Esophagus muscularis mucosa (tissue), 4 donors: ENCODE data around the gene IWS1.

Source experiments
- CTCF ChIP-seq, 3 experiments: fragments of 200-600 bp in 2 of 3; fragments of 450-650 bp in 1 of 3; sonication (generic) in 2 of 3; IDR thresholded peaks; one replicate each; pipeline ENCODE4 v1.5.1; 2017 to 2019; ENCODE audit warnings: antibody characterized with exemption in 3 of 3, mild to moderate bottlenecking in 2 of 3, moderate library complexity in 1 of 3
- EP300 ChIP-seq: sonication (generic); formaldehyde crosslinking; IDR thresholded peaks from one replicate; pipeline ENCODE4 v1.6.1; 2017; ENCODE audit warnings: antibody characterized with exemption
- POLR2A ChIP-seq: fragments of 450-650 bp; IDR thresholded peaks from one replicate; pipeline ENCODE4 v1.6.1; 2017; ENCODE audit warnings: antibody characterized with exemption, moderate library complexity, mild to moderate bottlenecking, low read depth
- POLR2AphosphoS5 ChIP-seq, 2 donors: sonication (generic); formaldehyde crosslinking; IDR thresholded peaks; one replicate each; pipeline ENCODE4 v1.6.1; 2017; ENCODE audit warnings: antibody characterized with exemption in 2 of 2

- TF ChIP-seq EP300, result no peak
- TF ChIP-seq CTCF (IDR thresholded peaks at IDR 0.05), result no peak
- TF ChIP-seq POLR2A, result no peak
- TF ChIP-seq POLR2AphosphoS5 (IDR thresholded peaks at IDR 0.05), result no peak
These were observed 44.3 kb downstream of the IWS1 start for GRCh38 chr2:127482031-127482430.
